ENCODE results near the gene CFAP221.

DNA sequence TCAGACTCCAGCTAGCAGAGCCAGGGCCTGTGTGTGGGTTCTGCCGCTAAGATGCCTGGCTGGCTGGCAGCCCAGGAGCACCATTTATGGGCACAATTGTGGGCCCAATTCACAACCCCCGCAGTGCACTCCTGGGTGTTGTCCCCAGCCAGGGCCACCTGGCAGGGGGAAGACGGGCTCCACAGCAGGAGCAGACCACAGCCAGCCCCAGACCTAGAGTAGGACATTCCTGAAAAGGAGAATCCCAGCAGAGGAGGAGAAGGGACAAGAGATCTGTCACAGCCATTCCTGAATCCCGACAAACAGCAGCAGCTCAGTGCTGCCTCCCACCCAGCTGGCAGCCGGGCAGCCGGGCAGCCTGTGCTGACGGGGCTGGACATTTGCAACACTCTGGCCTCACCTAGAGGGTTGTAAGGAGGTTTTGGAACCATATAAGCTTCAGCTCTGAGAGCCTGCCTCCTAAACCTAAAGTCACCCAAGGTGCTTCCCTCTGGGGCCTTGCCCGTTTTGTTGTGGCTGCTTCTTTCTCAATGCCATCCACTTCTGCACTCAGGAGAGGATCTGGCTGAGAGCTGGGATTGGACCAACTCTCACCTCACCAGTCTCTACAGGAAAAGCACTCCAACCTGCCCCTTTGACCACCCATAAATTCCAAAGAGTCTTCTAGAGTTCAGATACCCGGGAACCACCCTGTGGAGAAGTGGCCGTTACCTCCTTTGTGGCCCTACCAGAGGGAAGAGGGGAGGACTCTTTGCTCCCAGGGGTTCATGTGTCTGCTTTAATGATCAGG lies 130.7 kb downstream of the CFAP221 start:
- no peak for TF ChIP-seq CTCF (conservative IDR thresholded peaks at IDR 0.05)
- TF ChIP-seq EZH2 (IDR thresholded peaks at IDR 0.05; ENCODE audit: low read depth), result no peak

All from PC-9 (cell line).